GM21367 (cell line): ENCODE results near the gene GPC4.

Experiments
- ATAC-seq: cut with Tn5 transposase; IDR thresholded peaks from one replicate; pipeline ENCODE4 v1.9.1; 2021; ENCODE audit not compliant: unreplicated experiment

Gene GPC4

DNA sequence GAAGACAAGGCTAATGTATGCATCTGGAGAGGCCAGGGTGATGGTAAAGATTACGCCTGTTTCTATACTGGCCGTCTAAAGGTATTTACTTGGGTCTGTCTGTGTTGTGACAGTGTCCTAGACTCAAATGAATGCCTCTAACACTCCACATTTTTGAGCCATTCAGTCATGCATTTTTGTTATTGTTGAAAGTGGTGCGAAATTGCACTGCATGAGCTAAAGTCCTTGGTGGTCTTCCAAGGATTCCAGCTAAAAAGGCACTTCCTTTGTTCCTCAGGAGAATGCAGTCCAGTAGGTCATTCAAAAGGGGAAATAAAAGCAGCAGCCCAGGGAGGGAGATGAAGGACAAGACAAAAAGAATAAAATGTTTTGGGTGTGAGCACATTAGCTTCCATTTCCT lies 3.0 kb downstream of the GPC4 start:
- ATAC-seq: no peak

- no peak for ATAC-seq
Observed at GRCh38 chrX:133410550-133410949, 4.7 kb downstream of the GPC4 start.

DNA sequence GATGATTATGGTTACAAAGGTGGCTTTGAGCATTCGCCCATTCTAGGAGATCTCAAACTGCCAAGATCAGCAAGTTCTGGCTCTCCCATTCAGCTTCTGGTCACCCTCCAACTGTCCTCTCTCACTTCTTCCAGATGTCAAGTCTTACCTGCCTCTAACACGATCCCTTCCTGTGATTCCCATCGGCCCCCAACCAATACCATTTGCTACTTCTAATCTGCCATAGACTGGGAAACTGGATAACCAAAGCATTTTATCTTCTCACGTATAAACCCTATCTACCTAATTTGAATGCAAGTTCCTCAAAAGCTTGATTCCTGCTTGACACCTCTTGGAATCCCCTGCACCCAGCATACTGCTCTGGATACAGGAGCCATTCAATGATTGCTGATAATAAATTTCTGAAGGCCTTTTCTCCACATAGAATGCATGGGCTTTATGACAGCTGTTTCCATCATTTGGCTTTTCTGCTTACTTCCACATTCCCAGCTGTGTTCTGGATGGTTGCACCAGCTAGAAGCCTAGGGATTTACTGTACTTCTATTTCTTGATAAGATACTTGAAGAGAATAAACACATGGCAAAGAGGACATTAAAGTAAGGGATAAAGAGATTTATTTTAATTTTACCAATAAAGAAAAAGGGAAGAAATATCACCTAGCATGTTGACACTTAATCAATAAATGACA lies 9.6 kb downstream of the GPC4 start:
- ATAC-seq: no peak

DNA sequence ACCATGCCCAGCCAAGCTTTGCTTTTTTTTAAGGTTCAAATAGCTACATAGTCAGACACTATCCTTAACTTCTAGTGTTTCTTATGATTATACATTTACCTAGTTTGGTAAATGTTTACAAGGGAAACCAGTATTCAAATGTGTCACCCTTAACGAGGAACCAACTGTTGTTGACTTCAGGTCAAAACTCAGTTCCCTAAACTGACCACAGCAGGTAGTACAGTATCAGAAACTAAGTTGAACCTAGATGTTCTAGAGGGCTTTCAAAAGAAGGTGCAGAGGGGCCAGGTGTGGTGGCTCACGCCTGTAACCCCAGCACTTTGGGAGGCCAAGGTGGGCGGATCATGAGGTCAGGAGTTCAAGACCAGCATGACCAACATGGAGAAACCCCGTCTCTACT lies 11.3 kb downstream of the GPC4 start:
- ATAC-seq: no peak

DNA sequence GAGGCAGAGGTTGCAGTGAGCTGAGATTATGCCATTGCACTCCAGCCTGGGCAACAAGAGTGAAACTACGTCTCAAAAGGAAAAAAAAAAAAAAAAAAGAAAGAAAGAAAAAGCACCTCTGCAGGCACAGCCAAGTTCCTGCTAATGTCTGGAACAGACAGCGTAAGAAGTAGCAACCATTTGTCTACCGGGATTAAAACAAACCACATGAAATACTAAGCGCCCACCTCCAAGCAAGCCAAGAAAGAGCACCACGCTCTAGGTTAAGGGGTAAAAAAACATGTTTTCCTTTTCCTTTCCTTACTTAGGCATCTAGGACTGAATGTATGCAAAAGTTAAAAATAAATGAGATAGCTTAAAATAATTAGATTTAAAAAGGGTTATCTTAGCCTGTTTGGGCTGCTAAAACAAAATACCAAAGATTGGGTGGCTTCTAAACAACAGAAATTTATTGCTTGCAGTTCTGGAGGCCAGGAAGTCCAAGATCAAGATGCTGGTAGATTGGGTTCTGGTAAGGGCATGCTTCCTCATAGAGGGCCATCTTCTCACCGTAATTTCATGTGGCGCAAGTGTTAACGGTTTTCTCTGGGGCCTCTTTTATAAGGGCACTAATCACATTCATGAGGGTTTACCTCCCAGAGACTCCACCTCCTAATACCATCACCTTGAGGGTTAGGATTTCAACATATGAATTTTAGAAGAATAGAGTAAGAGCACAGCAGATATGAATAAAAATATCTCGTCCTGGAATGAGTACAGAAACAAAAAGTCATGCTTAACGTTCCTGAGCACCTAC lies 12.3 kb downstream of the GPC4 start:
- ATAC-seq: no peak

DNA sequence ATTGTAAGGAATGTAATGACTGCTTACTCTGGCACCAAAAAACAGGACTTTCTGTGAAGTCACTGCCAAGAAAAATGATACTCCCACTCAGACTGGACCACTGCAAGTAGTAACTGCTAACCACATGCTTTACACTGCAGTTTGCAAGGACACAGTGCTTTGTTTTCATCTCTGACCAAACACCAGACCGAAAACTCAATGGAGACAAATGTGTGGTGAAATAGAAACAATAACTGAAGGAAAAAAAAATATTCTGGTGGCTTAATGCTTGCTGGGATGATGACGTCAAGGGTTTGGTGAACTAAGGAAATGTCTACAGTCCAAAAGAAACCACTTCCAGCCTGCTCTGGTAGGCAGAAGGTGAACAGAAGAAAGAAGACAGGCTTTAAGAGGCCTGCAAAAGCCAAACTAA lies 13.2 kb downstream of the GPC4 start:
- ATAC-seq: no peak

GRCh38 chrX:133401536-133401935 lies 13.8 kb downstream of the GPC4 start:
- no peak for ATAC-seq

DNA sequence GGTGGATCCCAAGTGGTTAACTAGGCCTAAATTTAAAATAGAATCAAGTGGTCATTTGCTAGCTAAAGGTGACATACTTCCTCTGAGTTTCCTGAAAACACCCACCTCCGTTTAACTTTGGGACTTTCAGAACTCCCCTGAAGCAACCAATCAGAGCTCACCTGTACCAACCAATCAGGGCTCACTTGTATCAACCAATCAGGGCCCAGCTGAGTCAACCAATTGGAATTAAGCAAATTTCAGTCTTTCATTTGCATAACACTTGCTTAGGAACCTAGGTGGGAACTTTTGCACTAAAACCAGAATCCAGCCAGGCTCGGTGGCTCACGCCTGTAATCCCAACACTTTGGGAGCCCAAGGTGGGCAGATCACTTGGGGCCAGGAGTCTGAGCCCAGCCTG lies 15.9 kb downstream of the GPC4 start:
- no peak for ATAC-seq

DNA sequence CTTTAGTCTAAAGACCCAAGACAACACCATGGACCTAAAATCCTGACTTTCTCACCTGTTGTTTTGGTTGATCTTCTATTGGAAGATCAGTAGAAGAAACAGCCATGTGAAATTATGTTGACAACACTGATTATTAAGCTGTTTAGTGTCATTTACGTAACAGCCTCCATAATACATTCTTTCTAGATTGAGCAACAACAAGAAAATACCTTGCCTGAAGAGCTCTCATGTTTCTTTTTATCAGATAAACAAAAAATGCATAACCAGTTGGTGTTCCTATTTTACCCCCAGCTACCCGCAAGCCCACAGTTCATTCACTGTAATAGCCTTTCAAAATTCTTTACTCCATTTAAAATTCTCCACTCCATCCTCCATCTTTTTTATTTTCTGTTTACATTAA lies 20.5 kb downstream of the GPC4 start:
- ATAC-seq: no peak

DNA sequence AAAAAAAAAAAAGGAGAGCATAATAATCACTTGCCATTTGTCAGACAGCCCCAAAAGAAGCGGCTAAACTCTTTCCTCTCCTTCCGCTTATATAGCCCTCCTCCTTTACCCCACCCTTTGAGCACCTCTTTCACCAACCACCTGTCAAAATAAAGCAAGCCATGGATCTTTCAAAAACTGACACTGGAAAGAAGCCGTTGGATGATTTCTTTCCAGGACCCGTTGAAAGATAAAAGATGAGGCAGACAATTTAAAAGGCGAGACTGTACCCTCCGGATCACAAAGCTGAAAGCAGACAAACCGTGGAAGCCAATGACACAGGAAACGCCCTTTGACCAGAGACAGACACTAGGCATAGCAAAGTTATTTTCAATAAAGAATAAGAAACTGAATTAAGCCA lies 22.6 kb downstream of the GPC4 start:
- no peak for ATAC-seq

DNA sequence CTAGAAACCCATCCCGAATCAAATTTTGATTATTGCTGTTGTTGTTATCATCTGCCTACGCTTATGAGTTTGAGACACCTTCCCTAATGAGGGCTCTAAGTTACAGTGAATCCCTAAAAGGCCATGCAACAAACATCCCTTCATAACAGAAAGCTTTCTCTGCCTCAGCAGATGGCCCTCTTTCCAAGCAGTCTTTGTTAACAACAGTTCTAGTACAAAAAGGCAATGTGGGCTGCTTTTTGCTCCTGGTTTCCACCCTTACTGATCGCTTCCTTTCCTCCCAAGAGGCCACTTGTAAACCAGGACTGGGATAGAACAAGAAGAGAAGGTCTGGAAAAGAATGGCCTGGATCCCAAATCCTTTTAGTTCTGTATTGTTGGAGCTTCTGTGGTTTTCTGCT lies 24.2 kb downstream of the GPC4 start:
- ATAC-seq: no peak

GRCh38 chrX:133390676-133391075 lies 24.6 kb downstream of the GPC4 start:
- ATAC-seq: no peak

DNA sequence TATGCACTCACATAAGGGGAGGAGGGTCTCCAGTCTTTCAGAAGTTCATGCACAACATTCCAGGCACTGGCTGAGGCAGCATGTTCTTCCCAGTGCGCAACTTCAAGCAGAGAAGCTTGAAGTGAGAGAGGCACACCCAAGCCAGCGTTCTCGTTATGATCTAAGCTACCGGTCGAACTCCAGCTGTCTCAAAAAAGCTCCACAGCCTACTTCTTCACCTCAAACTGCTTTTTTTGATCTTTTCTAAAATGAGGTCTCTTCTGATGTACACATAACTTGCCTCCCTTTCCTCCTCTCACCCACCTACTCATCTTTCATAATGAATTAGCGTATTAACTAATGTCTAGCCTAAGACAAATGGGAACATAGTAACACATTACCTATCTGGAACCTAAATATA lies 25.3 kb downstream of the GPC4 start:
- no peak for ATAC-seq

- ATAC-seq: no peak
Observed at GRCh38 chrX:133384454-133384853, 30.8 kb downstream of the GPC4 start.

DNA sequence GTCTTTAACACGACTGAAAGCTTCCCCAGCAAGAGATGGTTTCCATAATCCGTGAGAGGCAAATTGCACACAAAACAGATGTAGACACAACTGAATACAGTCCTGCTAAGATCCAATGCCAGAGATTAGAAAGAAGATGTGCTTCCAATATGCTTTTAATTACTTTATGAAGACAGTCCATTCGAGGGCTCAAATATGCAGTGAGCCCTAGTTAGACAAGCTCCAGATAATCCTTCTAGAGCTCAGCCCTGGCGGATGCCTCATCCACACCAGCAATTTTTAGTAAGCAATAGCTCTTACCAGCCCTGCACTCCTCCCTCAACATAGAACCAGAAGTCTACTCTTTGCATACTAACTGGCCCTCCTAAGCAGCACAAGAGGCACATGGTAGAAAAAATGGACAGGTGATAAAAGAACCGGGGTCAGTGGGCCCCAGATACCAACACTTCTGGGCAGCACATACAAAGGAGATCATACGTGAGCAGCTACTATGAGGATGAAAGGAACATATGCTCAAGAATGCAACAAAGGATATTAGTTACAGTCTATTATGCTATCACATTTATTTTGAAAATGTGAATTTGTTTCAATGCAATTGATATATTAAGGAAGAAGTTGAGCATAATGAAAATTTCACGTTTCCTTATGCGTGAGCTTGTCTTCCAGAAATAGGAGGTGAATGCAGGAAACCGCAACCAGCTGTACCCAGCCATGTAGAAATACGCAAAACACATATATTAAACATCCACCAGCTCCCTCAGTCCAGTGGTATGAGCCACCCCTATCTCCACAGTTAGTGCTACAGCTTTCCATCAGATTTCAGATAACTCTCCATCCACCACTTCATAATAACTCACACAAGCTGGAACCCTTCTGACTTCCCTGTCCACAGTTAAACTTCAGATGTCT lies 34.3 kb downstream of the GPC4 start:
- ATAC-seq: peak; percentile 47

DNA sequence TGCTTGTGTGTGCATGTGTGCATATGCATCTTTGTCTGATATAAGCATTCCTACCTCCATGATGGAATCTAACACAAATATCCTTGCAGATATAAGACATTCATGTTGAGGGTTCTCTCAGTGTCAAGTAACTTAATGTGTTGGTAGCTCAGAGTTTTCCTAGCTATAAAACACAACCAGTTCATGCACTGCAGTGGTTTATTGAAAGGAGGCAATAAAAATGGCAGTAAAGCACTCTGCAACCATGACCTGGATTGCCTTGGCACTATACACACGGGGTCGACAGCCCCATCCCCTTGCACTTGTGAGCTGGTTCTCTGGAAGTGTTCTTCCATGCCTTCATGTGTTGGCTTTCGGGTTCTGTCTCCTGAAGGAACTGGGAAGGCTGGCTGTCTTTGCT lies 38.9 kb downstream of the GPC4 start:
- no peak for ATAC-seq

GRCh38 chrX:133375615-133376340 lies 39.5 kb downstream of the GPC4 start:
- ATAC-seq: no peak

DNA sequence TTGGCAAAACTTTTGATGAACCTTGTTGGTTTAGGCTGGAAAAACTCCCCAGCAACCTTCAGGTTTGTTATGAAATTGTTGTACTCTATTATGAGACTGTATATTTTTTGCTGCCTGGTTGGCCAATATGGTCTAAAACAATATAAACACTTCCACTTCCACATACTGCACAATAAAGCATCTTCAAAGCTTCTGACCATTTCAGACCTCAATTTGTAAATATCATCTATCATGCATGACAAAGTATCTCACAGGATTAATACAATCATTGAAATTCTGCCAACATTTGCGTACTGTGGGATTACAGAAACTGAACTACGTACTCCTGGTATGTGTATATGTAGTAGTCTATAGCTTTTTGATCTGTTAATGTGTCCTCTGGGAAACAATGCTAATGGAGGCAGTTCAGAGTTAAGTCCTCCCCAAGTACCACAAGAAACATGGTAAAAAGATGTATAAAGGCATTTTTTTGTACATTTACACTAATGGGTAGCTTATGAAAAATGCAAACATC lies 40.4 kb downstream of the GPC4 start:
- ATAC-seq: no peak

- no peak for ATAC-seq
Observed at GRCh38 chrX:133373386-133374079, 41.8 kb downstream of the GPC4 start.

GRCh38 chrX:133370696-133371275 lies 44.5 kb downstream of the GPC4 start:
- ATAC-seq: no peak
